ENCODE measurements around the gene GBE1.

Gene GBE1

GRCh38 chr3:81602781-81603180 lies 158.7 kb downstream of the GBE1 start:
- DNase-seq, result no peak

GRCh38 chr3:81601707-81602305 lies 159.6 kb downstream of the GBE1 start:
- no peak for DNase-seq

- DNase-seq, result no peak
Measured at GRCh38 chr3:81592101-81592500, 169.3 kb downstream of the GBE1 start.

- DNase-seq, result no peak
Measured at GRCh38 chr3:81585937-81586336, 175.5 kb downstream of the GBE1 start.

- no peak for DNase-seq
Measured at GRCh38 chr3:81585056-81585455, 176.4 kb downstream of the GBE1 start.

GRCh38 chr3:81581966-81582599 lies 179.4 kb downstream of the GBE1 start:
- DNase-seq, result no peak

GRCh38 chr3:81580355-81580754 lies 181.1 kb downstream of the GBE1 start:
- no peak for DNase-seq

- DNase-seq, result no peak
Measured at GRCh38 chr3:81579744-81580143, 181.7 kb downstream of the GBE1 start.

- no peak for DNase-seq
Measured at GRCh38 chr3:81572201-81572756, 189.2 kb downstream of the GBE1 start.

GRCh38 chr3:81568378-81568777 lies 193.1 kb downstream of the GBE1 start:
- no peak for DNase-seq

GRCh38 chr3:81565041-81565440 lies 196.4 kb downstream of the GBE1 start:
- no peak for DNase-seq

GRCh38 chr3:81558106-81558505 lies 203.3 kb downstream of the GBE1 start:
- no peak for DNase-seq

GRCh38 chr3:81554801-81555200 lies 206.6 kb downstream of the GBE1 start:
- no peak for DNase-seq

GRCh38 chr3:81554388-81554787 lies 207.1 kb downstream of the GBE1 start:
- no peak for DNase-seq

- DNase-seq, result no peak
Measured at GRCh38 chr3:81550415-81550814, 211.0 kb downstream of the GBE1 start.

GRCh38 chr3:81549831-81550230 lies 211.6 kb downstream of the GBE1 start:
- no peak for DNase-seq

- DNase-seq, result no peak
Measured at GRCh38 chr3:81549388-81549787, 212.1 kb downstream of the GBE1 start.

GRCh38 chr3:81545572-81545971 lies 215.9 kb downstream of the GBE1 start:
- DNase-seq, result no peak

GRCh38 chr3:81544385-81544784 lies 217.1 kb downstream of the GBE1 start:
- no peak for DNase-seq

GRCh38 chr3:81540787-81541186 lies 220.7 kb downstream of the GBE1 start:
- no peak for DNase-seq

GRCh38 chr3:81531846-81532245 lies 229.6 kb downstream of the GBE1 start:
- no peak for DNase-seq

- DNase-seq, result no peak
Measured at GRCh38 chr3:81531263-81531662, 230.2 kb downstream of the GBE1 start.

- DNase-seq, result no peak
Measured at GRCh38 chr3:81530180-81530939, 231.1 kb downstream of the GBE1 start.

GRCh38 chr3:81521855-81522254 lies 239.6 kb downstream of the GBE1 start:
- no peak for DNase-seq
